GM23248 (cell line): Measurements from ENCODE around the gene MAPK6. TPM values are rescaled to one million over a fixed set of nuclear protein-coding genes. Genes with fewer than 3 reads are reported as not detected.

Experiments used
- DNase-seq: peaks from one replicate; pipeline ENCODE4 v3.0.0-alpha.2; 2015
- H2AFZ ChIP-seq: fragments of 200-600 bp; sonication (generic); 2 replicates; pipeline ENCODE4 v1.6.1; 2016; ENCODE audit warnings: antibody characterized with exemption
- H3F3A ChIP-seq: fragments of 200-600 bp; sonication (generic); 2 replicates; pipeline ENCODE4 v1.6.1; 2016; ENCODE audit warnings: mild to moderate bottlenecking, antibody characterized with exemption, mixed run types; ENCODE audit not compliant: insufficient read depth
- H3K27ac ChIP-seq: fragments of 200-600 bp; sonication (generic); 2 replicates; pipeline ENCODE4 v1.5.1; 2016; ENCODE audit warnings: mild to moderate bottlenecking
- H3K27me3 ChIP-seq: fragments of 200-600 bp; sonication (generic); replicated peaks from 2 replicates; pipeline ENCODE4 v1.6.1; 2016; ENCODE audit warnings: mild to moderate bottlenecking; ENCODE audit not compliant: insufficient read depth
- H3K36me3 ChIP-seq: fragments of 200-600 bp; sonication (generic); 2 replicates; pipeline ENCODE4 v1.6.1; 2016; ENCODE audit warnings: low read depth, mild to moderate bottlenecking
- H3K4me1 ChIP-seq: fragments of 200-600 bp; sonication (generic); 2 replicates; pipeline ENCODE4 v1.6.1; 2016; ENCODE audit warnings: mild to moderate bottlenecking; ENCODE audit not compliant: insufficient read depth
- H3K4me2 ChIP-seq: fragments of 200-600 bp; sonication (generic); one replicate; pipeline ENCODE4 v1.6.1; 2016; ENCODE audit warnings: mild to moderate bottlenecking; ENCODE audit not compliant: unreplicated experiment
- H3K4me3 ChIP-seq: fragments of 200-600 bp; sonication (generic); 2 replicates; pipeline ENCODE4 v1.5.1; 2016; ENCODE audit warnings: mild to moderate bottlenecking
- H3K79me2 ChIP-seq: fragments of 200-600 bp; sonication (generic); 2 replicates; pipeline ENCODE4 v1.6.1; 2016; ENCODE audit warnings: mild to moderate bottlenecking; ENCODE audit not compliant: insufficient read depth
- H3K9ac ChIP-seq: fragments of 200-600 bp; sonication (generic); 2 replicates; pipeline ENCODE4 v1.6.1; 2016; ENCODE audit warnings: mild to moderate bottlenecking
- H3K9me2 ChIP-seq: fragments of 200-600 bp; sonication (generic); 2 replicates; pipeline ENCODE4 v1.6.1; 2016; ENCODE audit warnings: mixed run types, mild to moderate bottlenecking, moderate library complexity; ENCODE audit not compliant: insufficient read depth
- H3K9me3 ChIP-seq: fragments of 200-600 bp; sonication (generic); one replicate; pipeline ENCODE4 v1.6.1; 2017; ENCODE audit warnings: low read depth
- H4K20me1 ChIP-seq: fragments of 200-600 bp; sonication (generic); 2 replicates; pipeline ENCODE4 v1.6.0; 2016; ENCODE audit not compliant: insufficient read depth
- EZH2 ChIP-seq: fragments of 200-600 bp; sonication (generic); IDR thresholded peaks from 2 replicates; pipeline ENCODE4 v1.6.1; 2018; ENCODE audit warnings: antibody characterized with exemption, mild to moderate bottlenecking; ENCODE audit not compliant: insufficient read depth, poor library complexity, severe bottlenecking
- EZH2phosphoT487 ChIP-seq: fragments of 200-600 bp; sonication (generic); IDR thresholded peaks from 2 replicates; pipeline ENCODE4 v1.6.1; 2018; ENCODE audit warnings: antibody characterized with exemption, moderate library complexity, mild to moderate bottlenecking, low read depth; ENCODE audit not compliant: insufficient read depth
- WGBS, 2 experiments: methylation state at CpG; one replicate each; pipeline ENCODE4 v1.1.6; 2015 to 2017; ENCODE audit warnings: low lambda C conversion rate in 2 of 2, low coverage in 1 of 2; ENCODE audit errors: missing lambda C conversion rate in 2 of 2; 5-methylcytosine and 5-hydroxymethylcytosine counted together
- in situ Hi-C: fragments of 300-500 bp; cut with MboI; formaldehyde crosslinking; loops from 2 replicates; pipeline ENCODE4 v1.15.0; 2020
- polyA plus RNA-seq: library from polyadenylated mRNA; unstranded; fragments of >200 nt; fragmentation: Nextera tagmentation; extraction: Ambion mirVana; gene quantifications from 2 replicates; pipeline ENCODE4 v1.2.1, GENCODE V29; 2016
- total RNA-seq: library from RNA; depleted of rRNA; stranded (reverse); fragments of >200 nt; shearing (Covaris generic); gene quantifications from 2 replicates; pipeline ENCODE4 v1.2.3, GENCODE V29; 2014

The MAPK6 gene
- total and polyA plus RNA-seq, 2 experiments from 2014 or later: 36.5 to 69.3 TPM

GRCh38 chr15:52056001-52056400 lies 37.0 kb downstream of the MAPK6 start:
- H3K4me1 ChIP-seq: peaks cover 13% of the 10 kb centered on the region
- no peaks in the 10 kb centered on the region for H3K27me3 ChIP-seq
- peaks cover 23% of the 10 kb centered on the region for H3F3A ChIP-seq
- H3K9ac ChIP-seq: no peak overlapping the region
- no peak overlapping the region for H3K4me3 ChIP-seq
- TF ChIP-seq EZH2phosphoT487: no peak
- no peak for TF ChIP-seq EZH2
- peaks cover 86% of the 10 kb centered on the region for H3K79me2 ChIP-seq
- H4K20me1 ChIP-seq: no peaks in the 10 kb centered on the region; the same call in 1 of the 2 replicates
- in situ Hi-C loops: no loop called here
- no peak for DNase-seq
- H3K9me2 ChIP-seq: no peaks in the 10 kb centered on the region
- H3K9me3 ChIP-seq: no peaks in the 10 kb centered on the region
- H3K27ac ChIP-seq: no peak overlapping the region
- H3K4me2 ChIP-seq: no peak overlapping the region
- 93 to 97% methylated on average over 1 of the region's 1 CpG for WGBS, 2 experiments
- no peak overlapping the region for H2AFZ ChIP-seq
- H3K36me3 ChIP-seq: peaks cover 48% of the 10 kb centered on the region

GRCh38 chr15:52056496-52056895 lies 37.5 kb downstream of the MAPK6 start:
- peaks cover 81% of the 10 kb centered on the region for H3K79me2 ChIP-seq
- no peaks in the 10 kb centered on the region; the same call in 1 of the 2 replicates for H4K20me1 ChIP-seq
- TF ChIP-seq EZH2phosphoT487 (no peak), EZH2 (no peak)
- no peak overlapping the region for H3K4me3 ChIP-seq
- peaks cover 48% of the 10 kb centered on the region for H3K36me3 ChIP-seq
- H2AFZ ChIP-seq: no peak overlapping the region
- no peak for DNase-seq
- H3K27me3 ChIP-seq: no peaks in the 10 kb centered on the region
- H3K9me3 ChIP-seq: no peaks in the 10 kb centered on the region
- peaks cover 22% of the 10 kb centered on the region for H3F3A ChIP-seq
- WGBS, 2 experiments: 94 to 96% methylated on average over 3 of the region's 3 CpGs
- no peak overlapping the region for H3K9ac ChIP-seq
- H3K27ac ChIP-seq: no peak overlapping the region
- no peak overlapping the region for H3K4me2 ChIP-seq
- H3K4me1 ChIP-seq: peaks cover 13% of the 10 kb centered on the region
- in situ Hi-C loops: no loop called here
- no peaks in the 10 kb centered on the region for H3K9me2 ChIP-seq

- Histone ChIP-seq H3K9me3 (no peaks in the 10 kb centered on the region), H3K9me2 (no peaks in the 10 kb centered on the region), H3K9ac (no peak overlapping the region), H4K20me1 (no peaks in the 10 kb centered on the region; the same call in 1 of the 2 replicates), H2AFZ (no peak overlapping the region), H3K4me1 (peaks cover 6% of the 10 kb centered on the region), H3K4me2 (no peak overlapping the region), H3K4me3 (no peak overlapping the region), H3K27ac (no peak overlapping the region), H3K27me3 (no peaks in the 10 kb centered on the region), H3K79me2 (peaks cover 80% of the 10 kb centered on the region), H3F3A (peaks cover 12% of the 10 kb centered on the region), H3K36me3 (peaks cover 60% of the 10 kb centered on the region)
- in situ Hi-C loops: no loop called here
- no peak for TF ChIP-seq EZH2phosphoT487
- TF ChIP-seq EZH2: no peak
- DNase-seq: no peak
These were observed 39.0 kb downstream of the MAPK6 start for GRCh38 chr15:52057996-52058395.

- no peaks in the 10 kb centered on the region for H3K4me1 ChIP-seq
- no peak overlapping the region for H3K9ac ChIP-seq
- no peak overlapping the region for H3K27ac ChIP-seq
- no peak overlapping the region for H3K4me3 ChIP-seq
- no peak overlapping the region for H3K4me2 ChIP-seq
- peaks cover 80% of the 10 kb centered on the region for H3K36me3 ChIP-seq
- no peak for DNase-seq
- no peaks in the 10 kb centered on the region for H3K9me3 ChIP-seq
- peaks cover 8% of the 10 kb centered on the region; the same call in 1 of the 2 replicates for H3F3A ChIP-seq
- H2AFZ ChIP-seq: no peak overlapping the region
- in situ Hi-C loops: no loop called here
- no peaks in the 10 kb centered on the region; the same call in 1 of the 2 replicates for H4K20me1 ChIP-seq
- TF ChIP-seq EZH2 (no peak), EZH2phosphoT487 (no peak)
- 93 to 96% methylated on average over 1 of the region's 1 CpG for WGBS, 2 experiments
- H3K9me2 ChIP-seq: no peaks in the 10 kb centered on the region
- H3K27me3 ChIP-seq: no peaks in the 10 kb centered on the region
- peaks cover 60% of the 10 kb centered on the region for H3K79me2 ChIP-seq
These were observed 41.5 kb downstream of the MAPK6 start for GRCh38 chr15:52060501-52060900.

GRCh38 chr15:52066842-52067544 lies 48.0 kb downstream of the MAPK6 start:
- Histone ChIP-seq H3K9me2 (no peaks in the 10 kb centered on the region), H3K4me2 (no peak overlapping the region), H4K20me1 (no peaks in the 10 kb centered on the region), H3K79me2 (0 out of 2 replicates have a peak, but pooled peaks cover 9% of the 10 kb centered on the region), H3K4me3 (no peak overlapping the region), H2AFZ (no peak overlapping the region), H3K27ac (no peak overlapping the region), H3F3A (peaks cover 37% of the 10 kb centered on the region), H3K4me1 (no peaks in the 10 kb centered on the region), H3K27me3 (no peaks in the 10 kb centered on the region), H3K9ac (no peak overlapping the region), H3K9me3 (no peaks in the 10 kb centered on the region), H3K36me3 (peaks cover 39% of the 10 kb centered on the region)
- WGBS, 2 experiments: 64 to 70% methylated on average over 3 of the region's 3 CpGs
- in situ Hi-C loops: no loop called here
- TF ChIP-seq EZH2 (no peak), EZH2phosphoT487 (no peak)
- DNase-seq: no peak
